Mesodermal cell (in vitro differentiated cells): ENCODE results near the gene BCR.

Experiments used
- H3K27ac ChIP-seq: 2 replicates; pipeline ENCODE4 v1.7.0; 2013; ENCODE audit warnings: mild to moderate bottlenecking, low read depth, low read length, moderate library complexity; ENCODE audit not compliant: severe bottlenecking
- H3K36me3 ChIP-seq: 2 replicates; pipeline ENCODE4 v1.7.1; 2013; ENCODE audit warnings: mild to moderate bottlenecking, low read length, moderate library complexity; ENCODE audit not compliant: control insufficient read depth, insufficient read depth
- H3K4me1 ChIP-seq: one replicate; pipeline ENCODE4 v1.7.1; 2013; ENCODE audit warnings: mild to moderate bottlenecking, low read length; ENCODE audit not compliant: insufficient read depth, control insufficient read depth, poor library complexity, severe bottlenecking
- H3K4me3 ChIP-seq: 2 replicates; pipeline ENCODE4 v1.7.0; 2013; ENCODE audit warnings: low read length, control low read depth, mild to moderate bottlenecking; ENCODE audit not compliant: insufficient read depth, poor library complexity, severe bottlenecking; ENCODE audit errors: extremely low read depth
- H3K9me3 ChIP-seq: 2 replicates; pipeline ENCODE4 v1.7.1; 2013; ENCODE audit warnings: mild to moderate bottlenecking, low read length, moderate library complexity; ENCODE audit not compliant: control insufficient read depth
- WGBS, 2 experiments: methylation state at CpG; one replicate each; pipeline ENCODE4 v1.1.5; 2013; ENCODE audit warnings: missing lambda C conversion rate in 2 of 2; ENCODE audit not compliant: insufficient coverage in 2 of 2; 5-methylcytosine and 5-hydroxymethylcytosine counted together

The BCR gene

GRCh38 chr22:23161029-23161428, 19.3 kb upstream of the BCR start:
- H3K9me3 ChIP-seq, result no peaks in the 10 kb centered on the region
- no peak overlapping the region for H3K27ac ChIP-seq
- H3K4me1 ChIP-seq, result no peaks in the 10 kb centered on the region
- WGBS, 2 experiments, result 90 to 91% methylated on average over 4 of the region's 4 CpGs
- no peaks in the 10 kb centered on the region for H3K36me3 ChIP-seq
- no peak overlapping the region for H3K4me3 ChIP-seq

DNA sequence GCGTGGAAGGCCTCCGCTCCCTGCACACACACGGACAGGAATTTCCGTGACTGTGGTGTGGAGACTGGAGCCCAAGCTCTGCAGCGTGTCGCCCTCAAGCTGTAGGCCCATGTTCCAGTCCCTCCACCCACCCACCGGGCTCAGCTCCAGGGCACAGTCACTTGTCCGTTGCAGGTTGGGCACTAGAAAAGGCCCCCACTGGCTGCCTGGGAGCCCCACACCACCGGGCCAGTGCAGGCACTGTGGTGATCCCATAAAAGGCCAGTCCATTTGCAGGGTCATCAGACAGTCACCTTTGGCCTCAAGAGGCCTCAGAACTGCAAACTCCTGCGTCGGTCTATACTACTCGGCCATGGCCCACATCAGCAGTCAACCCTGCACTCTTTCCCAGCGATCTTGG, 18.7 kb upstream of the BCR start:
- H3K4me1 ChIP-seq, result no peaks in the 10 kb centered on the region
- no peak overlapping the region for H3K27ac ChIP-seq
- WGBS, 2 experiments, result 88 to 94% methylated on average over 10 to 13 of the region's 13 CpGs
- no peaks in the 10 kb centered on the region for H3K36me3 ChIP-seq
- no peak overlapping the region for H3K4me3 ChIP-seq
- H3K9me3 ChIP-seq, result no peaks in the 10 kb centered on the region

- Histone ChIP-seq H3K9me3 (no peaks in the 10 kb centered on the region), H3K4me1 (no peaks in the 10 kb centered on the region), H3K4me3 (no peak overlapping the region), H3K36me3 (no peaks in the 10 kb centered on the region), H3K27ac (no peak overlapping the region)
- 93 to 95% methylated on average over 7 to 8 of the region's 8 CpGs for WGBS, 2 experiments
Observed at GRCh38 chr22:23163665-23164064, 16.6 kb upstream of the BCR start.

GRCh38 chr22:23164091-23164490, 16.2 kb upstream of the BCR start:
- Histone ChIP-seq H3K4me1 (no peaks in the 10 kb centered on the region), H3K9me3 (no peaks in the 10 kb centered on the region), H3K27ac (no peak overlapping the region), H3K36me3 (no peaks in the 10 kb centered on the region), H3K4me3 (no peak overlapping the region)
- WGBS, 2 experiments, result 90 to 94% methylated on average over 10 to 11 of the region's 11 CpGs

GRCh38 chr22:23166042-23166831, 14.1 kb upstream of the BCR start:
- Histone ChIP-seq H3K4me1 (no peaks in the 10 kb centered on the region), H3K9me3 (no peaks in the 10 kb centered on the region), H3K36me3 (no peaks in the 10 kb centered on the region), H3K4me3 (no peak overlapping the region), H3K27ac (no peak overlapping the region)
- WGBS, 2 experiments, result 79 to 95% methylated on average over 3 to 4 of the region's 6 CpGs

DNA sequence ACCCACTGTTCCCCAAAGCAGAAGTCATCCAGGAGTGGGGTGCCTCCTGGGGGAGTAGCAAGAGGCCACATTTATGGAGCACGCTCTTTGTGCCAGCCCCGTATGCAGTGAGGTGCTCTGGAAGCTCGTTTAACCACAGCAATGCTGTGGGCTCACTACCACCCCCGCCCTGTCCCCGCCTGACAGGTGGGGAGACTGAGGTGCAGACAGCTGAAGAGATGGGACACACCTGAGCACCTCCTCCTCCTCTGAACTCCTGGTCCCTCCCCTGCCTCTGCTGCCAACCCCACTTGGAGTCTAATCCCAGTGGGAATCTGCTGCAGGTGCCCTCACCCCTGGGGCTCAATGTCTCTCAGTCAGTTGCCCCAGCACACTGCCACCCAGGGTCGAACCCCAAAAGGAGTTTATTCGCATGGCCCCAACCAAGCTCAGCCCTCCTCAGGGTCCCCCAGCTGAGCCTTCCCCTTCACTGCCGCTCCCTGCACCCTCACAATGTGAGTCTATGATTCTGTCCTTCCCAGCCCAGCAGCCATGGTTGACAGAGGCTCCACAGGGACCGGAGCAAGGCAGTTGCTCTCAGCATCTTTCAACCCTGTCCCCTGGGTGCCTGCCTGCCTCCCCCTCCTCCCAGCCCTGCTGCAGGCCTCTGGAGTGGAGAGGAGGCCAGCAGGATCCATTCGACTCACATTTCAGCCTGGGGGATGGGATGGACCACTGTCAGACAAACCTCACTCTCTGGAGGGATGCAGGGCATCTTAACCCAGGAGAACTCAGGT, 13.3 kb upstream of the BCR start:
- H3K4me1 ChIP-seq, result no peaks in the 10 kb centered on the region
- no peak overlapping the region for H3K4me3 ChIP-seq
- WGBS, 2 experiments, result 78 to 86% methylated on average over 8 of the region's 10 CpGs
- no peaks in the 10 kb centered on the region for H3K9me3 ChIP-seq
- H3K36me3 ChIP-seq, result no peaks in the 10 kb centered on the region
- H3K27ac ChIP-seq, result no peak overlapping the region

- WGBS, 2 experiments, result 90 to 94% methylated on average over 9 of the region's 9 CpGs
- H3K27ac ChIP-seq, result no peak overlapping the region
- H3K4me1 ChIP-seq, result no peaks in the 10 kb centered on the region
Observed at GRCh38 chr22:23168391-23169042, 11.8 kb upstream of the BCR start.

DNA sequence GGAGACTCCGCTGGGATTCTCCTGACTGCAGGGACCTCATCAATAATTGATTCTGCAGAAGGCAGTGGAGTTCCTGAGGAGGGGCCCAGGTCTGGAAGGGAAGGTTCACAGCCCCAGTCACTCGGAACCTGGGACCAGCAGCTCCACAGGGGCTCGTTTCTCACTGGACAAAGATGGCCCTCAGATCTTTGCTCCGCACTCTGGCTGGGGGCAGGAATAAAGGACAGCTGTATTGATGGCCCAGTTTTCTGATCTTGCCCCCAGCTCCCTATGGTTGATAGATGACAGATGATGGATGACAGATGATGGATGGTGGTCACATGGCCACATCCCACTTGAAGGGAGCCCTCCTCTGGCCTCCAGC, 11.3 kb upstream of the BCR start:
- no peak overlapping the region for H3K27ac ChIP-seq
- no peaks in the 10 kb centered on the region for H3K9me3 ChIP-seq
- H3K4me3 ChIP-seq, result no peak overlapping the region
- no peaks in the 10 kb centered on the region for H3K4me1 ChIP-seq
- 60 to 80% methylated on average over 1 to 4 of the region's 4 CpGs for WGBS, 2 experiments
- no peaks in the 10 kb centered on the region for H3K36me3 ChIP-seq

More at GRCh38 chr22:23168391-23169042, 11.8 kb upstream of the BCR start:
- Histone ChIP-seq H3K4me3 (no peak overlapping the region), H3K9me3 (no peaks in the 10 kb centered on the region), H3K36me3 (no peaks in the 10 kb centered on the region)

- Histone ChIP-seq H3K4me1 (peaks cover 8% of the 10 kb centered on the region), H3K27ac (no peak overlapping the region), H3K9me3 (peaks cover 16% of the 10 kb centered on the region), H3K4me3 (no peak overlapping the region), H3K36me3 (no peaks in the 10 kb centered on the region)
- 85 to 92% methylated on average over 8 to 9 of the region's 10 CpGs for WGBS, 2 experiments
Observed at GRCh38 chr22:23175817-23176644, 4.3 kb upstream of the BCR start.

GRCh38 chr22:23176645-23177027, 3.7 kb upstream of the BCR start:
- Histone ChIP-seq H3K36me3 (peaks cover 3% of the 10 kb centered on the region), H3K4me1 (peaks cover 8% of the 10 kb centered on the region), H3K9me3 (peaks cover 16% of the 10 kb centered on the region), H3K27ac (no peak overlapping the region), H3K4me3 (no peak overlapping the region)
- 85 to 86% methylated on average over 9 of the region's 9 CpGs for WGBS, 2 experiments
